IMR-90 (cell line): ENCODE measurements around the gene RYR3. TPM values are rescaled to one million over a fixed set of nuclear protein-coding genes. Genes with fewer than 3 reads are reported as not detected.

ENCODE experiments used
- ATAC-seq: fragments of 200-7000 bp; cut with Tn5 transposase; 2 replicates; pipeline ENCODE4 v1.9.1; 2020; ENCODE audit warnings: low read depth, mild to moderate bottlenecking, moderate library complexity
- BruUV-seq: library from RNA; stranded (reverse); fragments of 400-500 nt; replicated peaks from 2 replicates; lab custom pipeline; 2021; lab: Mats Ljungman, UMichigan
- CTCF ChIA-PET: fragments of 300-600 bp; formaldehyde crosslinking; extraction: SDS; loops from one replicate; lab custom pipeline; 2021; ENCODE audit warnings: antibody characterized with exemption; lab: Yijun Ruan, JAX
- POLR2A ChIA-PET: fragments of 300-600 bp; sonication (Branson Sonifier 250); formaldehyde crosslinking; loops from one replicate; lab custom pipeline; 2022; ENCODE audit warnings: antibody characterized with exemption; ENCODE audit not compliant: unreplicated experiment; lab: Charles Lee
- DNase-seq: peaks from one replicate; pipeline ENCODE4 v3.0.0; 2013
- H2AFZ ChIP-seq: replicated peaks from 2 replicates; pipeline ENCODE3; 2013; ENCODE audit warnings: low read length, mild to moderate bottlenecking; ENCODE audit not compliant: poor library complexity
- H2AK5ac ChIP-seq: 2 replicates; pipeline ENCODE4 v1.6.1; 2013; ENCODE audit warnings: low read depth, low read length, inconsistent platforms
- H2AK9ac ChIP-seq: replicated peaks from 2 replicates; pipeline ENCODE3; 2013; ENCODE audit warnings: mild to moderate bottlenecking, low read depth, low read length, moderate library complexity; ENCODE audit not compliant: poor library complexity
- H2BK120ac ChIP-seq: 2 replicates; pipeline ENCODE4 v1.6.1; 2013; ENCODE audit warnings: low read depth, low read length, inconsistent platforms
- H2BK15ac ChIP-seq: 3 replicates; pipeline ENCODE4 v1.6.1; 2013; ENCODE audit warnings: low read depth, low read length, inconsistent platforms
- H2BK20ac ChIP-seq: 2 replicates; pipeline ENCODE4 v1.6.1; 2013; ENCODE audit warnings: low read depth, mild to moderate bottlenecking, inconsistent platforms, low read length, moderate library complexity
- H2BK5ac ChIP-seq: 2 replicates; pipeline ENCODE4 v1.6.1; 2013; ENCODE audit warnings: mild to moderate bottlenecking, low read depth, low read length, inconsistent platforms; ENCODE audit not compliant: poor library complexity, severe bottlenecking
- H3K14ac ChIP-seq: replicated peaks from 2 replicates; pipeline ENCODE4 v1.6.1; 2013; ENCODE audit warnings: low read depth, low read length, inconsistent platforms
- H3K18ac ChIP-seq: 2 replicates; pipeline ENCODE4 v1.6.1; 2013; ENCODE audit warnings: low read depth, low read length, control low read depth
- H3K23ac ChIP-seq: 2 replicates; pipeline ENCODE4 v1.6.1; 2013; ENCODE audit warnings: low read depth, low read length, inconsistent platforms
- H3K27ac ChIP-seq: 2 replicates; pipeline ENCODE4 v1.5.1; 2013; ENCODE audit warnings: mild to moderate bottlenecking, control low read depth, low read length; ENCODE audit not compliant: insufficient read depth
- H3K27me3 ChIP-seq: 2 replicates; pipeline ENCODE4 v1.6.1; 2013; ENCODE audit warnings: low read length; ENCODE audit not compliant: control insufficient read depth, insufficient read depth
- H3K36me3 ChIP-seq: 2 replicates; pipeline ENCODE4 v1.6.1; 2013; ENCODE audit warnings: low read length, mixed read lengths; ENCODE audit not compliant: control insufficient read depth, insufficient read depth
- H3K4ac ChIP-seq: 2 replicates; pipeline ENCODE4 v1.6.1; 2013; ENCODE audit warnings: low read depth, low read length, inconsistent platforms
- H3K4me1 ChIP-seq: 2 replicates; pipeline ENCODE4 v1.6.1; 2013; ENCODE audit warnings: low read length, mixed read lengths; ENCODE audit not compliant: control insufficient read depth, insufficient read depth
- H3K4me2 ChIP-seq: 2 replicates; pipeline ENCODE4 v1.6.1; 2013; ENCODE audit warnings: low read depth, mild to moderate bottlenecking, control low read depth, low read length, moderate library complexity
- H3K4me3 ChIP-seq: 2 replicates; pipeline ENCODE4 v1.5.1; 2013; ENCODE audit warnings: low read depth, mild to moderate bottlenecking, control low read depth, low read length, moderate library complexity; ENCODE audit not compliant: insufficient read depth
- H3K56ac ChIP-seq: 2 replicates; pipeline ENCODE4 v1.6.1; 2013; ENCODE audit warnings: low read length, inconsistent platforms; ENCODE audit not compliant: insufficient read depth; ENCODE audit errors: extremely low read depth
- H3K79me1 ChIP-seq, 2 experiments: 2 replicates each; pipeline ENCODE4 v1.6.1; 2013; ENCODE audit warnings: low read length in 2 of 2, inconsistent platforms in 1 of 2, low read depth in 1 of 2
- H3K9ac ChIP-seq: 2 replicates; pipeline ENCODE4 v1.6.1; 2013; ENCODE audit warnings: low read depth, low read length, control low read depth
- H3K9me1 ChIP-seq: 2 replicates; pipeline ENCODE4 v1.6.1; 2013; ENCODE audit warnings: low read length, inconsistent platforms; ENCODE audit not compliant: insufficient read depth
- H3K9me3 ChIP-seq: 2 replicates; pipeline ENCODE4 v1.6.1; 2013; ENCODE audit warnings: low read length; ENCODE audit not compliant: control insufficient read depth, insufficient read depth
- H4K20me1 ChIP-seq: 2 replicates; pipeline ENCODE4 v1.6.1; 2013; ENCODE audit warnings: low read length, inconsistent platforms; ENCODE audit not compliant: insufficient read depth
- H4K5ac ChIP-seq: 2 replicates; pipeline ENCODE4 v1.6.1; 2013; ENCODE audit warnings: mild to moderate bottlenecking, low read depth, low read length, control low read depth
- H4K8ac ChIP-seq, 2 experiments: 2 replicates each; pipeline ENCODE4 v1.6.1; 2013; ENCODE audit warnings: low read depth in 2 of 2, low read length in 2 of 2, control low read depth in 1 of 2, inconsistent platforms in 1 of 2
- H4K91ac ChIP-seq: 2 replicates; pipeline ENCODE4 v1.6.1; 2013; ENCODE audit warnings: low read depth, low read length, inconsistent platforms; ENCODE audit not compliant: insufficient read depth
- BHLHE40 ChIP-seq: fragments of 150-350 bp; IDR thresholded peaks from 2 replicates; pipeline ENCODE4 v1.6.1; 2016; ENCODE audit warnings: mild to moderate bottlenecking, low read depth, low read length
- CEBPB ChIP-seq: IDR thresholded peaks from 2 replicates; pipeline ENCODE4 v1.6.1; 2012; ENCODE audit warnings: low read depth, low read length, improper control_type of control experiment
- WGBS, 2 experiments: methylation state at CpG; one replicate each; pipeline versions ENCODE4 v1.1.5 to v1.1.7; 2013; ENCODE audit warnings: missing lambda C conversion rate in 2 of 2; ENCODE audit not compliant: insufficient read length in 1 of 2; ENCODE audit errors: extremely low coverage in 2 of 2; 5-methylcytosine and 5-hydroxymethylcytosine counted together
- dilution Hi-C: fragments of 300-500 bp; cut with HindIII; formaldehyde crosslinking; loops from one replicate; pipeline ENCODE4 v1.14.3; 2018; ENCODE audit warnings: low sequenced_read_pairs; ENCODE audit not compliant: unreplicated experiment
- in situ Hi-C: fragments of 300-500 bp; cut with MboI; formaldehyde crosslinking; loops from 3 replicates; pipeline ENCODE4 v1.14.3; 2019; ENCODE audit warnings: low sequenced_read_pairs, inconsistent platforms, mixed read lengths
- intact Hi-C: fragments of 100-400 bp; cut with micrococcal nuclease; formaldehyde crosslinking; loops from 2 replicates; pipeline ENCODE4 v1.10.0; 2022
- polyA plus RNA-seq, 3 experiments: library from polyadenylated mRNA; depleted of rRNA; stranded (reverse); fragments of >200 nt; gene quantifications; 2 replicates each; pipeline ENCODE4 v1.2.3, GENCODE V29; 2012; ENCODE audit warnings: low replicate concordance in 1 of 3
- total RNA-seq: library from RNA; depleted of rRNA; stranded (reverse); fragments of >200 nt; gene quantifications from 2 replicates; pipeline ENCODE4 v1.2.3, GENCODE V29; 2012

Gene RYR3
- total and polyA plus RNA-seq, 2 of the 4 experiments (the other 2 are of a cell fraction): 0.18 TPM; not detected in 1

DNA sequence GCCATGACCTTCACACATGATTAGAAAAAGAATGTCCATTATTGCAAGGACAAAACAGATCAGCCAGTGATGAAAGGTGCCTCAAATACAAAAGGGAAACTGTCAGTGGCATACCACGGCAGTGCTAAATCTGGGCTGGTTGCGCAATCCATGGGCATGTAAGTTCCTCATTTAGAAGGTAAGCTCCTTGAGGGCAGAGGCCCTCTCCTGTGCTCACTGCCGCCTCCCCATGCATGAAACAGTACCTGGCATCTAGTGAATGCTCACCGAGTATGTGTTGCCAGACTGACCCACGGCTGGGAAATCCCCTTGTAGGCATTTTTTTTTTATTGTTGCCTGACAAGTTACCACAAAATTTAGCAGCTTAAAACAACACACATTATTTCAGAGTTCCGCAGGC is 345.4 kb downstream of the RYR3 start:
- Histone ChIP-seq H3K56ac (no peak overlapping the region), H4K5ac (no peak overlapping the region), H2AK9ac (no peak overlapping the region), H2AFZ (no peak overlapping the region), H3K27me3 (no peaks in the 10 kb centered on the region; the same call in 1 of the 2 replicates), H3K4me1 (no peaks in the 10 kb centered on the region), H3K4ac (no peak overlapping the region), H2AK5ac (no peak overlapping the region), H3K36me3 (no peaks in the 10 kb centered on the region), H3K23ac (no peak overlapping the region), H2BK15ac (no peak overlapping the region), H2BK120ac (no peak overlapping the region), H3K9ac (no peak overlapping the region), H3K27ac (no peak overlapping the region), H3K79me1 (no peaks in the 10 kb centered on the region), H2BK20ac (no peak overlapping the region), H4K91ac (no peak overlapping the region), H2BK5ac (no peak overlapping the region), H4K8ac (no peak overlapping the region), H3K4me3 (no peak overlapping the region), H3K14ac (no peak overlapping the region), H3K18ac (no peak overlapping the region), H3K9me1 (no peaks in the 10 kb centered on the region), H3K9me3 (no peaks in the 10 kb centered on the region), H4K20me1 (no peaks in the 10 kb centered on the region), H3K4me2 (no peak overlapping the region)
- 59% methylated on average over 2 of the region's 6 CpGs; no CpG with 5 or more reads in 1 of the 2 experiments for whole genome bisulfite sequencing, 2 experiments
- dilution Hi-C loops: no loop called here
- POLR2A ChIA-PET: no interaction called here
- intact Hi-C loops: no loop called here
- CTCF ChIA-PET: no interaction called here
- BruUV-seq: no TSS peak
- in situ Hi-C loops: no loop called here
- DNase-seq (no peak), ATAC-seq (no peak)
- TF ChIP-seq CEBPB: peak; percentile 92
- no peak for TF ChIP-seq BHLHE40
